Type B pancreatic cell (in vitro differentiated cells): ENCODE results near the gene GPER1. TPM values are rescaled to one million over a fixed set of nuclear protein-coding genes. Genes with fewer than 3 reads are reported as not detected.

Experiments
- DNase-seq: peaks from one replicate; pipeline ENCODE4 v3.0.0; 2021; ENCODE audit warnings: mixed read lengths; ENCODE audit not compliant: unreplicated experiment; ENCODE audit errors: extremely low spot score
- H3K27ac Mint-ChIP-seq: 2 replicates; pipeline ENCODE4 v1.8.0; 2021; ENCODE audit warnings: mild to moderate bottlenecking, mixed read lengths
- H3K27me3 Mint-ChIP-seq: 2 replicates; pipeline ENCODE4 v1.8.0; 2021; ENCODE audit warnings: mixed read lengths
- H3K36me3 Mint-ChIP-seq: 2 replicates; pipeline ENCODE4 v1.8.0; 2021; ENCODE audit warnings: mixed read lengths
- H3K4me1 Mint-ChIP-seq: one replicate; pipeline ENCODE4 v1.8.0; 2021; ENCODE audit warnings: mixed read lengths; ENCODE audit not compliant: unreplicated experiment
- H3K4me3 Mint-ChIP-seq: 2 replicates; pipeline ENCODE4 v1.8.0; 2021; ENCODE audit warnings: mild to moderate bottlenecking, mixed read lengths
- H3K9me3 Mint-ChIP-seq: 2 replicates; pipeline ENCODE4 v1.8.0; 2021; ENCODE audit warnings: mixed read lengths
- total RNA-seq: library from RNA; stranded (reverse); gene quantifications from 2 replicates; pipeline ENCODE4 v1.2.1, GENCODE V29; 2021; ENCODE audit warnings: low replicate concordance
- TF ChIP-seq, protein P1 (sequence below): fragments of 200-600 bp; sonication (generic); conservative IDR thresholded peaks from 2 replicates; pipeline ENCODE4 v1.5.0; 2021; ENCODE audit warnings: antibody characterized with exemption, mild to moderate bottlenecking

The GPER1 gene
- total RNA-seq, 1 donor from 2014 or later, result 5.0 TPM

DNA sequence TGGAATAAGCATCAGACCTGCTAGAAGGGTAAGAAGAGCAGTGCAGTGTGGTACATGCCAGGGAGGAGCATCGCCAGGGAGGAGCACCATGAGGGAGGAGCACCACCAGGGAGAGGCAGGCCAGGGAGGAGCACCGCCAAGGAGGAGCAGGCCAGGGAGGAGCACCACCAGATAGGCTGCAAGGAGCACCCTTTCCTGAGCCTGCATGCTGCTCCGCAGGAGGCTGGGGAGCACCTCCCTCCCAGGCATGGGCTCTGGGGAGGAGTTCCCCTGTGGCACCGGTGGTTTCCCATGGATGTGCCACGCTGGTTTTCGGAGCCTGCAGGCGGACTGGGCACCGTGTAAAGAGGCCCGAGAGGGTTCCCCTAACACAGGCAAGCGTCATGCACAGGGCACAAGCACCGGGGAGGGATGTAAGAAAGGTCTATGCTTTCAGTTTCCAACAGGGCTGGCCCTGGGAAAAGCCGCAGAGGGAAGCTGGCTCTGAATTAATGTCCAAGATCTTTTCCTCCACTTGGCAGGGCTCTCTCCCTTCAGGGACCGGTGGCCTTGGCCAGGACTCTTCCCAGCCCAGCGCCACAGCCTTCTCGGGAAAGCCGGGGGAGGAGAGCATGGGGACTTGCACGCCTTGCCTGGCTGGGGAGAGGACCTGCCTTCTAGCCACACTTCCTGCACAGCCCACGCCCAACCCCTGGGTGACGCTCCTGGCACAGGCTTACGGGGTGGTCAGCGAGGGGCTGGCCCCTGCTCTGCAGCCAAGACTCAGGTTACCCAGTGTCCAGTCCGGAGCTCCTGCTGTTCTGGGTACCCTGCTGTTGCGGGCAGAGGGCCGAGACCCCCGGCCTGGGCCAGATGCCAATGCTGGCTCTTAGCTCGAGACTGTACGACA lies 11.5 kb upstream of the GPER1 start:
- H3K27me3 Mint-ChIP-seq, result no peaks in the 10 kb centered on the region
- H3K27ac Mint-ChIP-seq, result no peak overlapping the region
- H3K36me3 Mint-ChIP-seq, result no peaks in the 10 kb centered on the region
- no peak for DNase-seq
- no peaks in the 10 kb centered on the region for H3K9me3 Mint-ChIP-seq
- TF ChIP-seq, protein P1, sequence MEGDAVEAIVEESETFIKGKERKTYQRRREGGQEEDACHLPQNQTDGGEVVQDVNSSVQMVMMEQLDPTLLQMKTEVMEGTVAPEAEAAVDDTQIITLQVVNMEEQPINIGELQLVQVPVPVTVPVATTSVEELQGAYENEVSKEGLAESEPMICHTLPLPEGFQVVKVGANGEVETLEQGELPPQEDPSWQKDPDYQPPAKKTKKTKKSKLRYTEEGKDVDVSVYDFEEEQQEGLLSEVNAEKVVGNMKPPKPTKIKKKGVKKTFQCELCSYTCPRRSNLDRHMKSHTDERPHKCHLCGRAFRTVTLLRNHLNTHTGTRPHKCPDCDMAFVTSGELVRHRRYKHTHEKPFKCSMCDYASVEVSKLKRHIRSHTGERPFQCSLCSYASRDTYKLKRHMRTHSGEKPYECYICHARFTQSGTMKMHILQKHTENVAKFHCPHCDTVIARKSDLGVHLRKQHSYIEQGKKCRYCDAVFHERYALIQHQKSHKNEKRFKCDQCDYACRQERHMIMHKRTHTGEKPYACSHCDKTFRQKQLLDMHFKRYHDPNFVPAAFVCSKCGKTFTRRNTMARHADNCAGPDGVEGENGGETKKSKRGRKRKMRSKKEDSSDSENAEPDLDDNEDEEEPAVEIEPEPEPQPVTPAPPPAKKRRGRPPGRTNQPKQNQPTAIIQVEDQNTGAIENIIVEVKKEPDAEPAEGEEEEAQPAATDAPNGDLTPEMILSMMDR, result no peak
- no peak overlapping the region for H3K4me3 Mint-ChIP-seq
- H3K4me1 Mint-ChIP-seq, result peaks cover 18% of the 10 kb centered on the region

DNA sequence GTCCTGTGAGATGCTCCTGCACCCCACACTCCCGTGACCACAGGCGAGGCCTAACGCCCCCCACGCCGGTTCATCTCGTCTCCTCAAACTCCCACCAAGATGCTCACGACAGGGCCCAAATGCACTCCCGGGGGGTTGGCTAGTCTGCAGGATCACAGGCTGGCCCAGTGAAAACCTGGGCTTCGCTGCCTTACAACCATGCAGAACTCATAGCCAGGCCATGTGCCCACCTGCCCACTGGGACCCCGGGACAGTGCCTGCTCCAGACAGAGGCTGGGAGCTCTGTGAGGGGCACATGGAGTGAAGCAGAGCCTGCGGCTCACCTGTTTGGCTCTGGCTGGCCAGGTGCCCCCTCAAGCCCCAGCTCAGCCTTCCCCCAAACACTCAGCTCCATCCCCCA lies 9.4 kb upstream of the GPER1 start:
- no peak for DNase-seq
- TF ChIP-seq, protein P1, result no peak
- Mint-ChIP-seq H3K27me3 (no peaks in the 10 kb centered on the region), H3K27ac (no peak overlapping the region), H3K4me3 (no peak overlapping the region), H3K36me3 (no peaks in the 10 kb centered on the region), H3K9me3 (no peaks in the 10 kb centered on the region), H3K4me1 (peaks cover 22% of the 10 kb centered on the region)

DNA sequence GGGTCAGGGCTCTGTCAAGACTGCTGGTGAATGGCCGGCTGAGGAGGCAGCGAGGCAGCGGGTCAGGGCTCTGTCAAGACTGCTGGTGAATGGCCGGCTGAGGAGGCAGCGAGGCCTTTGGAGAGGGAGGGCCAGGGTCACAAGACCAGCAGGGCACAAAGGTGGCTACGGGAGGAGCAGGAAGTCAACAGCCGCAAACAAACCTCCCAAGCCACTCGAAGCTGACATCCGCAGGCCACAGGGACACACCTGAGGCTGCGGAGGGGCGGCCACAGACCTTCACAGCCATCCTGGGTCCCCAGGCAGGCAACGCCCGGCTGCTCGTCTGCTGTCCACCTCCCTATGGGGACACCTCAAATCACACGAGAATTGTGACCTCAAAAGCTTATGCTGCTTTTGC lies 8.9 kb upstream of the GPER1 start:
- no peaks in the 10 kb centered on the region for H3K27me3 Mint-ChIP-seq
- no peaks in the 10 kb centered on the region for H3K9me3 Mint-ChIP-seq

DNA sequence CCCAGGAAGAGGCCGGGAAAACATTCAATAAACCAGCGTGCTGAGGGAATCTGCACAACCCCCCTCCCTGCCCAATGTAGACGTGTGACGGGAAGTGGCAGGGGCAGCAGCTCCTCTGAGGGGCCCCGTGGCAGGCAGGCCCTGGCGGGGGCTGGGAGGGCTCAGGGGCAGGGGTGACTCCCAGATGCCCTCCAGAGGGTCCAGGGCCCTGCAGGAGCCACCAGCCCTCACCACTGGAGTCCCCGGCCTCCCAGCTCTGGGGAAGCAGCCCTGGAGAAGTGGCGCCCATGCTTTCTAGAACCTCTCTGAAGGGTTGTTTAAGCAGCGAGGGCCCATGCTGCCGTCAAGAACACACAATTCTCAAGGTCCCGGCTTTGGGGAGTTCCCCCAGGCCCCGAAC lies 8.4 kb upstream of the GPER1 start:
- Mint-ChIP-seq H3K27me3 (no peaks in the 10 kb centered on the region), H3K9me3 (no peaks in the 10 kb centered on the region), H3K4me3 (no peak overlapping the region), H3K4me1 (peaks cover 22% of the 10 kb centered on the region), H3K27ac (no peak overlapping the region), H3K36me3 (no peaks in the 10 kb centered on the region)
- TF ChIP-seq, protein P1, result no peak
- DNase-seq, result no peak

More for the DNA sequence above, 8.9 kb upstream of the GPER1 start:
- TF ChIP-seq, protein P1, result no peak
- Mint-ChIP-seq H3K4me3 (no peak overlapping the region), H3K27ac (no peak overlapping the region), H3K36me3 (no peaks in the 10 kb centered on the region), H3K4me1 (peaks cover 22% of the 10 kb centered on the region)
- no peak for DNase-seq

DNA sequence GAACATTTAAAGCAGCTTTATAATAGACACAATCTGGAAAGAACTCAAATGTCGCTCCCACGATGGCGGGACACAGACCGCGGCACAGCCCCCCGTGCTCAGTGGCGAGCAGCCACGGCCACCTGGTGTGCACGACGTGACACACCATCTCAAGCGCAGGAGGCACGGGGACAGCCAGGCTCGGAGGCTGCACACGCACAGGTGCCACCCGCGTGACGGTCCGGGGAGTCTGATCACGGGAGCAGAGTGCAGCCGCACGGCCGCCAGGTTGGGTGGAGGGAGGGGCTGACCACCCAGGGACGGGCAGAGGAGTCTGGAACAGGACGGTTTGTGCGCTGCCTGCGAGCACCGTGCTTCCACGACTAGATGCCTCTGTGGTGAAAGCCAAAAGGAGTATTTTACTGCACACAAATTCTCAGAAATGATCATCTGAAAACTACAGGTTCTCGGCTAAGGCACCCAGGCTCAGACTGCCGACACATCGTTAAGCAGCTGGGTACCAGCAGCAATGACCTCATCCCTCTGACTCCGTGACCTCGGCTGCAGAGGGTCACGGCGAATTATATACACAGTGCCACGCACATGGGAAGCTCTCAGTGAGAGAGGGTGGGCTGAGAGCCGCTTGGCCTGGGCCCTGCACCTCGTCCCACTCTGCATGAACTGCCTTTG lies 7.5 kb upstream of the GPER1 start:
- peaks cover 22% of the 10 kb centered on the region for H3K4me1 Mint-ChIP-seq
- H3K9me3 Mint-ChIP-seq, result no peaks in the 10 kb centered on the region
- H3K4me3 Mint-ChIP-seq, result no peak overlapping the region
- DNase-seq, result no peak
- no peaks in the 10 kb centered on the region for H3K27me3 Mint-ChIP-seq
- TF ChIP-seq, protein P1, result no peak
- H3K27ac Mint-ChIP-seq, result no peak overlapping the region
- no peaks in the 10 kb centered on the region for H3K36me3 Mint-ChIP-seq
